ENCODE data around the gene SMAD5. TPM values are rescaled to one million over a fixed set of nuclear protein-coding genes. Genes with fewer than 3 reads are reported as not detected.
A peak's percentile ranks its signal among the peaks of the same experiment; 100 is the strongest.

The SMAD5 gene
- total RNA-seq, 2 experiments from 2014 or later: 16.8 to 21.8 TPM

- H3K4me1 Mint-ChIP-seq: peaks cover 3% of the 10 kb centered on the region
- peaks cover 39% of the 10 kb centered on the region for H3K36me3 Mint-ChIP-seq
- H3K9me3 Mint-ChIP-seq (ENCODE audit: low read depth): no peaks in the 10 kb centered on the region
- no peak for ATAC-seq
- no peak overlapping the region for H3K27ac Mint-ChIP-seq
- CTCF ChIA-PET: no interaction called here
- no peaks in the 10 kb centered on the region for H3K27me3 Mint-ChIP-seq
- H3K4me3 Mint-ChIP-seq: no peak overlapping the region
- DNase-seq: no peak
These were observed 21.1 kb downstream of the SMAD5 start for GRCh38 chr5:136153581-136154236.

- no peak for ATAC-seq
- Mint-ChIP-seq H3K4me3 (no peak overlapping the region), H3K27ac (no peak overlapping the region), H3K36me3 (peaks cover 35% of the 10 kb centered on the region), H3K27me3 (no peaks in the 10 kb centered on the region), H3K4me1 (peaks cover 3% of the 10 kb centered on the region), H3K9me3 (ENCODE audit: low read depth) (no peaks in the 10 kb centered on the region)
- CTCF ChIA-PET: no interaction called here
- no peak for DNase-seq
These were observed 22.4 kb downstream of the SMAD5 start for GRCh38 chr5:136155078-136155477.

GRCh38 chr5:136155761-136156160, 23.1 kb downstream of the SMAD5 start:
- no peak overlapping the region for H3K4me3 Mint-ChIP-seq
- no peak overlapping the region for H3K27ac Mint-ChIP-seq
- peaks cover 34% of the 10 kb centered on the region for H3K36me3 Mint-ChIP-seq
- CTCF ChIA-PET: no interaction called here
- H3K9me3 Mint-ChIP-seq (ENCODE audit: low read depth): no peaks in the 10 kb centered on the region
- ATAC-seq (no peak), DNase-seq (no peak)
- no peaks in the 10 kb centered on the region for H3K27me3 Mint-ChIP-seq
- H3K4me1 Mint-ChIP-seq: peaks cover 3% of the 10 kb centered on the region

GRCh38 chr5:136157514-136157913, 24.9 kb downstream of the SMAD5 start:
- Mint-ChIP-seq H3K4me3 (no peak overlapping the region), H3K36me3 (peaks cover 33% of the 10 kb centered on the region)

GRCh38 chr5:136159457-136159856, 26.8 kb downstream of the SMAD5 start:
- Mint-ChIP-seq H3K27me3 (no peaks in the 10 kb centered on the region), H3K27ac (no peak overlapping the region), H3K4me3 (no peak overlapping the region), H3K4me1 (no peaks in the 10 kb centered on the region), H3K9me3 (ENCODE audit: low read depth) (no peaks in the 10 kb centered on the region), H3K36me3 (peaks cover 31% of the 10 kb centered on the region)
- CTCF ChIA-PET: no interaction called here
- ATAC-seq (no peak), DNase-seq (no peak)

More at GRCh38 chr5:136157514-136157913, 24.9 kb downstream of the SMAD5 start:
- ATAC-seq: no peak
- Mint-ChIP-seq H3K27me3 (no peaks in the 10 kb centered on the region), H3K4me1 (no peaks in the 10 kb centered on the region), H3K27ac (no peak overlapping the region), H3K9me3 (ENCODE audit: low read depth) (no peaks in the 10 kb centered on the region)
- no peak for DNase-seq
- CTCF ChIA-PET: no interaction called here

GRCh38 chr5:136162008-136162407, 29.4 kb downstream of the SMAD5 start:
- Mint-ChIP-seq H3K9me3 (ENCODE audit: low read depth) (no peaks in the 10 kb centered on the region), H3K36me3 (peaks cover 25% of the 10 kb centered on the region), H3K27me3 (no peaks in the 10 kb centered on the region), H3K4me1 (no peaks in the 10 kb centered on the region), H3K4me3 (no peak overlapping the region), H3K27ac (no peak overlapping the region)
- DNase-seq (no peak), ATAC-seq (no peak)
- CTCF ChIA-PET: interaction anchor here (1.5 kb wide), 1 partner anchor 12 kb away, joined by 5 read pairs; no protein-coding TSS in a partner anchor

- DNase-seq: no peak
- H3K36me3 Mint-ChIP-seq: peaks cover 30% of the 10 kb centered on the region
- no peaks in the 10 kb centered on the region for H3K27me3 Mint-ChIP-seq
- no peak overlapping the region for H3K4me3 Mint-ChIP-seq
- CTCF ChIA-PET: interaction anchor here (1.2 kb wide), 1 partner anchor 13 kb away, joined by 3 read pairs; no protein-coding TSS in a partner anchor
- no peak overlapping the region for H3K27ac Mint-ChIP-seq
- H3K4me1 Mint-ChIP-seq: no peaks in the 10 kb centered on the region
- no peak for ATAC-seq
- no peaks in the 10 kb centered on the region for H3K9me3 Mint-ChIP-seq (ENCODE audit: low read depth)
These were observed 31.6 kb downstream of the SMAD5 start for GRCh38 chr5:136164226-136164625.

- Mint-ChIP-seq H3K27ac (no peak overlapping the region), H3K27me3 (no peaks in the 10 kb centered on the region), H3K9me3 (ENCODE audit: low read depth) (no peaks in the 10 kb centered on the region), H3K4me3 (no peak overlapping the region), H3K36me3 (peaks cover 35% of the 10 kb centered on the region), H3K4me1 (no peaks in the 10 kb centered on the region)
- no peak for DNase-seq
- ATAC-seq: no peak
- CTCF ChIA-PET: no interaction called here
These were observed 34.3 kb downstream of the SMAD5 start for GRCh38 chr5:136166909-136167308.

GRCh38 chr5:136169218-136169617, 36.6 kb downstream of the SMAD5 start:
- no peaks in the 10 kb centered on the region for H3K27me3 Mint-ChIP-seq

GRCh38 chr5:136174021-136174659, 41.5 kb downstream of the SMAD5 start:
- ATAC-seq (peak; percentile 36), DNase-seq (no peak)
- Mint-ChIP-seq H3K27me3 (no peaks in the 10 kb centered on the region), H3K4me3 (no peak overlapping the region), H3K27ac (no peak overlapping the region), H3K4me1 (no peaks in the 10 kb centered on the region), H3K36me3 (peaks cover 22% of the 10 kb centered on the region), H3K9me3 (ENCODE audit: low read depth) (no peaks in the 10 kb centered on the region)
- CTCF ChIA-PET: interaction anchor here (0.8 to 1.6 kb wide), 5 partner anchors 11 to 231 kb away, joined by 3 to 5 read pairs (median 3); no protein-coding TSS in a partner anchor

More at GRCh38 chr5:136169218-136169617, 36.6 kb downstream of the SMAD5 start:
- Mint-ChIP-seq H3K36me3 (peaks cover 36% of the 10 kb centered on the region), H3K9me3 (ENCODE audit: low read depth) (no peaks in the 10 kb centered on the region), H3K4me1 (no peaks in the 10 kb centered on the region), H3K27ac (no peak overlapping the region), H3K4me3 (no peak overlapping the region)
- no peak for ATAC-seq
- CTCF ChIA-PET: no interaction called here
- no peak for DNase-seq

- ATAC-seq: no peak
- H3K36me3 Mint-ChIP-seq: peaks cover 2% of the 10 kb centered on the region
- CTCF ChIA-PET: no interaction called here
- no peak overlapping the region for H3K27ac Mint-ChIP-seq
- no peaks in the 10 kb centered on the region for H3K27me3 Mint-ChIP-seq
- no peak for DNase-seq
- H3K4me3 Mint-ChIP-seq: no peak overlapping the region
- no peaks in the 10 kb centered on the region for H3K4me1 Mint-ChIP-seq
- no peaks in the 10 kb centered on the region for H3K9me3 Mint-ChIP-seq (ENCODE audit: low read depth)
These were observed 50.0 kb downstream of the SMAD5 start for GRCh38 chr5:136182618-136183017.

GRCh38 chr5:136185974-136186665, 53.5 kb downstream of the SMAD5 start:
- ATAC-seq (no peak), DNase-seq (no peak)
- Mint-ChIP-seq H3K9me3 (ENCODE audit: low read depth) (no peaks in the 10 kb centered on the region), H3K27me3 (peaks cover 11% of the 10 kb centered on the region), H3K27ac (no peak overlapping the region), H3K4me3 (no peak overlapping the region), H3K4me1 (no peaks in the 10 kb centered on the region), H3K36me3 (peaks cover 3% of the 10 kb centered on the region)
- CTCF ChIA-PET: no interaction called here

GRCh38 chr5:136186796-136187195, 54.2 kb downstream of the SMAD5 start:
- Mint-ChIP-seq H3K36me3 (peaks cover 3% of the 10 kb centered on the region), H3K27me3 (peaks cover 18% of the 10 kb centered on the region), H3K4me3 (no peak overlapping the region), H3K9me3 (ENCODE audit: low read depth) (no peaks in the 10 kb centered on the region), H3K27ac (no peak overlapping the region), H3K4me1 (no peaks in the 10 kb centered on the region)
- no peak for ATAC-seq
- CTCF ChIA-PET: no interaction called here
- no peak for DNase-seq

- H3K9me3 Mint-ChIP-seq (ENCODE audit: low read depth): no peaks in the 10 kb centered on the region
- CTCF ChIA-PET: no interaction called here
- no peak for ATAC-seq
These were observed 56.2 kb downstream of the SMAD5 start for GRCh38 chr5:136188859-136189258.

More at GRCh38 chr5:136188859-136189258, 56.2 kb downstream of the SMAD5 start:
- peaks cover 33% of the 10 kb centered on the region for H3K27me3 Mint-ChIP-seq
- peaks cover 3% of the 10 kb centered on the region for H3K36me3 Mint-ChIP-seq
- no peak overlapping the region for H3K4me3 Mint-ChIP-seq
- H3K4me1 Mint-ChIP-seq: no peaks in the 10 kb centered on the region
- H3K27ac Mint-ChIP-seq: no peak overlapping the region
- DNase-seq: no peak
